ENCODE data around the gene NPHP4. TPM values are rescaled to one million over a fixed set of nuclear protein-coding genes. Genes with fewer than 3 reads are reported as not detected.
"Not testable (repeated sequence)": the region's sequence is repeated elsewhere in the genome, so short reads cannot be mapped to it uniquely, and the experiment has no call there.

NPHP4 gene
- total RNA-seq, 1 donor from 2014 or later, result 8.8 TPM

GRCh38 chr1:6025269-6026094, 33.3 kb upstream of the NPHP4 start:
- TF ChIP-seq CTCF (conservative IDR thresholded peaks at IDR 0.05; ENCODE audit: low read depth, low read length), result no peak
- DNase-seq (ENCODE audit: low read depth), result no peak
- H3K4me3 ChIP-seq (ENCODE audit: low read depth, low read length), result peak overlapping the region; percentile 39

- TF ChIP-seq CTCF (conservative IDR thresholded peaks at IDR 0.05; ENCODE audit: low read depth, low read length), result no peak
- no peak for DNase-seq (ENCODE audit: low read depth)
- H3K4me3 ChIP-seq (ENCODE audit: low read depth, low read length), result no peak overlapping the region
Measured at GRCh38 chr1:6024376-6024775, 32.2 kb upstream of the NPHP4 start.

GRCh38 chr1:6023346-6023745, 31.1 kb upstream of the NPHP4 start:
- TF ChIP-seq CTCF (conservative IDR thresholded peaks at IDR 0.05; ENCODE audit: low read depth, low read length), result no peak

GRCh38 chr1:6022193-6022592, 30.0 kb upstream of the NPHP4 start:
- H3K4me3 ChIP-seq (ENCODE audit: low read depth, low read length), result no peak overlapping the region
- DNase-seq (ENCODE audit: low read depth), result no peak
- no peak for TF ChIP-seq CTCF (conservative IDR thresholded peaks at IDR 0.05; ENCODE audit: low read depth, low read length)

More at GRCh38 chr1:6023346-6023745, 31.1 kb upstream of the NPHP4 start:
- DNase-seq (ENCODE audit: low read depth), result no peak
- no peak overlapping the region for H3K4me3 ChIP-seq (ENCODE audit: low read depth, low read length)

- no peak overlapping the region for H3K4me3 ChIP-seq (ENCODE audit: low read depth, low read length)
- TF ChIP-seq CTCF (conservative IDR thresholded peaks at IDR 0.05; ENCODE audit: low read depth, low read length), result no peak
- no peak for DNase-seq (ENCODE audit: low read depth)
Measured at GRCh38 chr1:6019166-6019845, 27.1 kb upstream of the NPHP4 start.

GRCh38 chr1:6017654-6018053, 25.4 kb upstream of the NPHP4 start:
- not testable (repeated sequence) for H3K4me3 ChIP-seq (ENCODE audit: low read depth, low read length); DNase-seq (ENCODE audit: low read depth)

GRCh38 chr1:6016191-6016865, 24.1 kb upstream of the NPHP4 start:
- no peak for TF ChIP-seq CTCF (conservative IDR thresholded peaks at IDR 0.05; ENCODE audit: low read depth, low read length)
- DNase-seq (ENCODE audit: low read depth), result no peak
- no peak overlapping the region for H3K4me3 ChIP-seq (ENCODE audit: low read depth, low read length)

Data from epithelial cell of proximal tubule (primary cell).